ENCODE results near the gene CBX4. TPM values are rescaled to one million over a fixed set of nuclear protein-coding genes. Genes with fewer than 3 reads are reported as not detected.

Gene CBX4
- total RNA-seq, 6 experiments from 2014 or later = 8.9 to 21.9 (median 15.1) TPM

- DNase-seq (no peak), ATAC-seq (no peak)
- intact Hi-C loops (cut with DNase I) = no loop called here
- no peaks in the 10 kb centered on the region for H3K9me3 ChIP-seq
- peaks cover 0 to 7% (median 1%) of the 10 kb centered on the region in 4 donors for H3K4me1 ChIP-seq
- no peaks in the 10 kb centered on the region for H3K36me3 ChIP-seq
- peaks cover 1 to 13% of the 10 kb centered on the region in 2 donors for H3K27me3 ChIP-seq
- WGBS (ENCODE audit: insufficient coverage, low coverage, low lambda C conversion rate, missing lambda C conversion rate) = 100% methylated on average over 2 of the region's 17 CpGs
- no peak overlapping the region for H3K4me3 ChIP-seq
- no peak for TF ChIP-seq CTCF (IDR thresholded peaks at IDR 0.05)
- TF ChIP-seq POLR2A (IDR thresholded peaks at IDR 0.05) = no peak
- no peak overlapping the region for H3K27ac ChIP-seq
Observed at GRCh38 chr17:79785017-79785899, 54.0 kb downstream of the CBX4 start.

DNA sequence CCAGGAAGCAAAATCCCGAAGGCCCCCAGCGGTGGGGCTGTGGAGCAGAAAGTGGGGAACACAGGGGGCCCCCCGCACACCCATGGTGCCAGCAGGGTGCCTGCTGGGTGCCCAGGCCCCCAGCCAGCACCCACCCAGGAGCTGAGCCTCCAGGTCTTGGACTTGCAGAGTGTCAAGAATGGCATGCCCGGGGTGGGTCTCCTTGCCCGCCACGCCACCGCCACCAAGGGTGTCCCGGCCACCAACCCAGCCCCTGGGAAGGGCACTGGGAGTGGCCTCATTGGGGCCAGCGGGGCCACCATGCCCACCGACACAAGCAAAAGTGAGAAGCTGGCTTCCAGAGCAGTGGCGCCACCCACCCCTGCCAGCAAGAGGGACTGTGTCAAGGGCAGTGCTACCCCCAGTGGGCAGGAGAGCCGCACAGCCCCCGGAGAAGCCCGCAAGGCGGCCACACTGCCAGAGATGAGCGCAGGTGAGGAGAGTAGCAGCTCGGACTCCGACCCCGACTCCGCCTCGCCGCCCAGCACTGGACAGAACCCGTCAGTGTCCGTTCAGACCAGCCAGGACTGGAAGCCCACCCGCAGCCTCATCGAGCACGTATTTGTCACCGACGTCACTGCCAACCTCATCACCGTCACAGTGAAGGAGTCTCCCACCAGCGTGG lies 54.8 kb downstream of the CBX4 start:
- Histone ChIP-seq H3K36me3 (no peaks in the 10 kb centered on the region), H3K9me3 (no peaks in the 10 kb centered on the region), H3K27me3 (peaks cover 0 to 6% of the 10 kb centered on the region in 2 donors), H3K27ac (no peak overlapping the region), H3K4me3 (no peak overlapping the region), H3K4me1 (no peaks in the 10 kb centered on the region)
- WGBS (ENCODE audit: insufficient coverage, low coverage, low lambda C conversion rate, missing lambda C conversion rate) = no CpG with 5 or more reads among the region's 31 CpGs
- ATAC-seq (no peak), DNase-seq (no peak)
- TF ChIP-seq POLR2A (IDR thresholded peaks at IDR 0.05) = no peak
- TF ChIP-seq CTCF (IDR thresholded peaks at IDR 0.05) = no peak
- intact Hi-C loops (cut with DNase I) = no loop called here

- no peak for ATAC-seq
- peak in 1 of 3 donors; percentile 50 for DNase-seq
- no peak for TF ChIP-seq CTCF (IDR thresholded peaks at IDR 0.05)
- Histone ChIP-seq H3K4me3 (no peak overlapping the region), H3K27me3 (peaks cover 0 to 2% of the 10 kb centered on the region in 2 donors), H3K9me3 (no peaks in the 10 kb centered on the region), H3K36me3 (no peaks in the 10 kb centered on the region), H3K27ac (no peak overlapping the region), H3K4me1 (no peaks in the 10 kb centered on the region)
- intact Hi-C loops (cut with DNase I) = no loop called here
- WGBS (ENCODE audit: insufficient coverage, low coverage, low lambda C conversion rate, missing lambda C conversion rate) = no CpG with 5 or more reads among the region's 18 CpGs
Observed at GRCh38 chr17:79783891-79784290, 55.3 kb downstream of the CBX4 start.

Other genes with a start within 250 kb of the CBX4 start
- not detected for gene RBFOX3, start 228.4 kb downstream of the CBX4 start, total RNA-seq
- gene ENPP7, start 108.5 kb downstream of the CBX4 start, total RNA-seq = 10 to 100 TPM in 4 of 6 experiments, 1 to 10 TPM in 2; 3.4 to 43.2 (median 17.8) TPM
- 1 to 10 TPM in 3 of 6 experiments, under 1 TPM in 3; 0.33 to 3.5 (median 1.1) TPM for gene CBX2, start 61.3 kb downstream of the CBX4 start, total RNA-seq
- gene CBX8, start 42.4 kb downstream of the CBX4 start, total RNA-seq = 1 to 10 TPM; 1.2 to 4.7 (median 2.0) TPM
- 10 to 100 TPM in 4 of 6 experiments, 1 to 10 TPM in 2; 5.8 to 21.0 (median 14.4) TPM for gene TBC1D16, start 196.4 kb upstream of the CBX4 start, total RNA-seq
- 1 to 10 TPM; 1.7 to 3.1 (median 2.1) TPM for gene CCDC40, start 197.2 kb upstream of the CBX4 start, total RNA-seq

Data from right lobe of liver (tissue), 6 donors.